Panc1 (cell line): ENCODE results near the gene SIAH3.

ENCODE experiments used
- CTCF ChIP-seq: fragments of 450-650 bp; IDR thresholded peaks from 2 replicates; pipeline ENCODE4 v1.5.1; 2017; ENCODE audit warnings: mild to moderate bottlenecking
- TCF7L2 ChIP-seq: IDR thresholded peaks from 2 replicates; pipeline ENCODE4 v1.6.1; 2011; ENCODE audit warnings: mild to moderate bottlenecking, low read depth, low read length, inconsistent platforms

- TF ChIP-seq TCF7L2 (no peak), CTCF (no peak)
Measured at GRCh38 chr13:45827318-45827717, 24.2 kb downstream of the SIAH3 start.
